Mucosa of descending colon (tissue), 3 donors: ENCODE data around the gene NARS2. TPM values are rescaled to one million over a fixed set of nuclear protein-coding genes. Genes with fewer than 3 reads are reported as not detected.

Experiments
- ATAC-seq: fragments of 200-7000 bp; cut with Tn5 transposase; one replicate; pipeline ENCODE4 v1.9.1; 2020; ENCODE audit warnings: mild to moderate bottlenecking, moderate library complexity
- DNase-seq, 3 donors: peaks; one replicate each; pipeline ENCODE4 v3.0.0-alpha.2; 2020
- H3K36me3 ChIP-seq: fragments of 200-600 bp; one replicate; pipeline ENCODE4 v1.8.0; 2021; ENCODE audit warnings: low read depth, mild to moderate bottlenecking
- H3K4me1 ChIP-seq: fragments of 200-600 bp; one replicate; pipeline ENCODE4 v1.8.0; 2021; ENCODE audit warnings: low read depth, mild to moderate bottlenecking
- H3K4me3 ChIP-seq: fragments of 200-600 bp; one replicate; pipeline ENCODE4 v1.8.0; 2021; ENCODE audit warnings: mild to moderate bottlenecking
- H3K9me3 ChIP-seq: fragments of 200-600 bp; one replicate; pipeline ENCODE4 v1.8.0; 2021; ENCODE audit warnings: mild to moderate bottlenecking
- intact Hi-C, 2 donors: fragments of 100-400 bp; cut with DNase I in 1 of 2; cut with micrococcal nuclease in 1 of 2; formaldehyde crosslinking; loops; one replicate each; pipeline versions ENCODE4 v1.11.0 to v1.11.1; 2022; cut with DNase I, micrococcal nuclease
- total RNA-seq, 3 donors: library from RNA; stranded (reverse); fragmentation: NEBNext Ultra II Directional in 2 of 3; extraction: Animal tissue kit (Norgen Biotek cat#: 25700) in 2 of 3; gene quantifications; one replicate each; pipeline versions ENCODE4 v1.2.1 to v1.2.4, GENCODE V29; 2021 to 2023
- TF ChIP-seq, protein P1 (sequence below): fragments of 200-600 bp; IDR thresholded peaks from one replicate; pipeline ENCODE4 v1.8.0; 2022; ENCODE audit warnings: antibody characterized with exemption, mild to moderate bottlenecking
- donor health status: DM: no; HTN: no; CAD: no; lungs with moderate emphysema.
- donor health status: DM: no; HTN: no; CAD: no.
- donor health status: DM: no; HTN: yes; CAD: no.

NARS2 gene
- total RNA-seq, 3 donors from 2014 or later = 13.1 to 14.0 (median 13.2) TPM

DNA sequence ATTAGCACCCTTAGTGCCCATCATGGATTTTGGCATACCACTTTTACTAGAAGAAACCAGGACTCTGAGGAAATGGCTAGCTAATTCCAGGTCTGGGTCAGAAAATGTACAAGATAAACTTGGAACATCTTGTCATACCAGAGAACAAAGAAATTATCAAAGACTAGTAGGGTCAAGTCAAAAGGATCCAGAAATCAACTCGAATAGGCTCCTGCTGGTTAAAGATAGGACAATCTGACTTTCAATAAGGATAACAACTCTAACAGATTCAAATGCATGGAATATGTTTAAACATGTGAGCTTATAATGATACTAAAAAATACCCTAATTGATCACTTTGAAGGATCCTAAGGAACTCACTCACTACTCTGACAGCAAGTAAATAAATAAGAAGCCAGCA, 175.9 kb downstream of the NARS2 start:
- TF ChIP-seq, protein P1, sequence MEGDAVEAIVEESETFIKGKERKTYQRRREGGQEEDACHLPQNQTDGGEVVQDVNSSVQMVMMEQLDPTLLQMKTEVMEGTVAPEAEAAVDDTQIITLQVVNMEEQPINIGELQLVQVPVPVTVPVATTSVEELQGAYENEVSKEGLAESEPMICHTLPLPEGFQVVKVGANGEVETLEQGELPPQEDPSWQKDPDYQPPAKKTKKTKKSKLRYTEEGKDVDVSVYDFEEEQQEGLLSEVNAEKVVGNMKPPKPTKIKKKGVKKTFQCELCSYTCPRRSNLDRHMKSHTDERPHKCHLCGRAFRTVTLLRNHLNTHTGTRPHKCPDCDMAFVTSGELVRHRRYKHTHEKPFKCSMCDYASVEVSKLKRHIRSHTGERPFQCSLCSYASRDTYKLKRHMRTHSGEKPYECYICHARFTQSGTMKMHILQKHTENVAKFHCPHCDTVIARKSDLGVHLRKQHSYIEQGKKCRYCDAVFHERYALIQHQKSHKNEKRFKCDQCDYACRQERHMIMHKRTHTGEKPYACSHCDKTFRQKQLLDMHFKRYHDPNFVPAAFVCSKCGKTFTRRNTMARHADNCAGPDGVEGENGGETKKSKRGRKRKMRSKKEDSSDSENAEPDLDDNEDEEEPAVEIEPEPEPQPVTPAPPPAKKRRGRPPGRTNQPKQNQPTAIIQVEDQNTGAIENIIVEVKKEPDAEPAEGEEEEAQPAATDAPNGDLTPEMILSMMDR = no peak
- Histone ChIP-seq H3K4me1 (no peaks in the 10 kb centered on the region), H3K4me3 (no peak overlapping the region), H3K9me3 (no peaks in the 10 kb centered on the region), H3K36me3 (no peaks in the 10 kb centered on the region)
- intact Hi-C loops = no loop called here
- ATAC-seq = no peak
- no peak for DNase-seq

- Histone ChIP-seq H3K4me3 (no peak overlapping the region), H3K9me3 (no peaks in the 10 kb centered on the region), H3K36me3 (no peaks in the 10 kb centered on the region), H3K4me1 (no peaks in the 10 kb centered on the region)
- ATAC-seq (peak; percentile 60), DNase-seq (no peak)
- TF ChIP-seq, protein P1 = no peak
- intact Hi-C loops = no loop called here
Observed at GRCh38 chr11:78397398-78397797, 177.3 kb downstream of the NARS2 start.

DNA sequence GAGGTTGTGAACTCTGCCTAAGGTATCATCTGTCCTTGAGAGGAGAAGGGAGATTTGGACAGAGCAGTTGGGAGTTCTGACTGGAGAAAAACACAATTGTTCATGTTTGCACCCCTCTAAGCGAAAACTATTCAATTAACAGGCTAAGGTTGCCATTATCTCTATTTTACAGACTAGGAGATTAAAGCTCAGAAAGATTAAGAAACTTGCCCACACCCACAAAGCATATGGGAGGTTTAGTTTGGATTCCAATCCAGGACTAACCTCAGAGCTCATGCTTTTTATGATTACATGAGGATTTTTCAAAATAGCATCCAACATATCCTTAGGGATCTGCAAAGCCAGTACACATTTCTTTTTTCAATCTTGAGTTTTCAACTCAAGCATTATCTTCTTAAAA, 179.1 kb downstream of the NARS2 start:
- no peak for ATAC-seq
- DNase-seq = no peak
- intact Hi-C loops = no loop called here
- Histone ChIP-seq H3K4me1 (peaks cover under 1% of the 10 kb centered on the region), H3K9me3 (no peaks in the 10 kb centered on the region), H3K36me3 (no peaks in the 10 kb centered on the region), H3K4me3 (no peak overlapping the region)
- TF ChIP-seq, protein P1 = no peak

- no peaks in the 10 kb centered on the region for H3K36me3 ChIP-seq
- TF ChIP-seq, protein P1 = no peak
- H3K4me1 ChIP-seq = peaks cover 6% of the 10 kb centered on the region
- H3K9me3 ChIP-seq = no peaks in the 10 kb centered on the region
- DNase-seq (no peak), ATAC-seq (peak; percentile 31)
- intact Hi-C loops = no loop called here
- no peak overlapping the region for H3K4me3 ChIP-seq
Observed at GRCh38 chr11:78392854-78393253, 181.8 kb downstream of the NARS2 start.

DNA sequence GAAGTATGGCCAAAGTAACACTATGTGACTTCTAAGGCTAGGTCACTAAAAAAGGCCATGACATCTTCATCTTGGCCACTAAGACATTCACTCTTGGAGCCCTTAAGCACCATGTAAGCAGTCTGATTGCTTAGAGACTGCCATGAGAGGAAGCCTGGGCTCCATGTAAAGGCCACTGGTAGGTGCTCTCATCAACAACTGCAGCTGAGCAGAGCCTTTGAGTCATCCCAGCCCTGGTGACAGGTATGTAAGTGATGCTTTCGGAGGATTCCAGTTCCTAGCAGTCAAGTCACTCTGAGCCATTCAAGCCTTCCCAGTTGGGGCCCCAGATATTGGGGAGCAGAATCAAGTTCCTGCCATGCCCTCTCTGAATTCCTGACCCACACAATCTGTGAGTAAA, 183.2 kb downstream of the NARS2 start:
- no peak overlapping the region for H3K4me3 ChIP-seq
- no peaks in the 10 kb centered on the region for H3K36me3 ChIP-seq
- no peak for ATAC-seq
- intact Hi-C loops = no loop called here
- peaks cover 6% of the 10 kb centered on the region for H3K4me1 ChIP-seq
- no peaks in the 10 kb centered on the region for H3K9me3 ChIP-seq
- TF ChIP-seq, protein P1 = no peak
- no peak for DNase-seq

DNA sequence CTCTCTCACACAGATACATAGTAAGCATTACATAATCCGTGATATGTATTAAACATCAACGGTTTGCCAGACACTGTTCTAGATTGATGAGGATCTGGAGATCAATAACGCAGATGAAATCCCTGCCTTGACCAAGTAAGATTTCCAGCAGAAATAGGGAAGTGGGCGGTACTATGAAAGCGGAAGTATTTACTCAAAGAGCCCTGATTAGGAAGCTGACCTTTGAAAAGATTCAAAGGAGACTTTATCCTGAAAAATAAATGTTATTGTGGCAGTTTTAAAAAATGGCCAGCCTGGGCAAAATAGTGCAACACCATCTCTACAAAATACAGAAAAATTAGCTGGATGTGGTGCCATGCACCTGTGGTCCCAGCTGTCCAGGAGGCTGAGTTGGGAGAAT, 183.9 kb downstream of the NARS2 start:
- Histone ChIP-seq H3K9me3 (peaks cover 2% of the 10 kb centered on the region), H3K36me3 (no peaks in the 10 kb centered on the region), H3K4me1 (peaks cover 6% of the 10 kb centered on the region), H3K4me3 (no peak overlapping the region)
- no peak for ATAC-seq
- TF ChIP-seq, protein P1 = no peak
- intact Hi-C loops = no loop called here
- DNase-seq = no peak
